Measurements from ENCODE around the gene PEX14. TPM values are rescaled to one million over a fixed set of nuclear protein-coding genes. Genes with fewer than 3 reads are reported as not detected.

Gene PEX14
- polyA plus RNA-seq, 3 donors: 2.2 to 8.8 (median 2.7) TPM

DNA sequence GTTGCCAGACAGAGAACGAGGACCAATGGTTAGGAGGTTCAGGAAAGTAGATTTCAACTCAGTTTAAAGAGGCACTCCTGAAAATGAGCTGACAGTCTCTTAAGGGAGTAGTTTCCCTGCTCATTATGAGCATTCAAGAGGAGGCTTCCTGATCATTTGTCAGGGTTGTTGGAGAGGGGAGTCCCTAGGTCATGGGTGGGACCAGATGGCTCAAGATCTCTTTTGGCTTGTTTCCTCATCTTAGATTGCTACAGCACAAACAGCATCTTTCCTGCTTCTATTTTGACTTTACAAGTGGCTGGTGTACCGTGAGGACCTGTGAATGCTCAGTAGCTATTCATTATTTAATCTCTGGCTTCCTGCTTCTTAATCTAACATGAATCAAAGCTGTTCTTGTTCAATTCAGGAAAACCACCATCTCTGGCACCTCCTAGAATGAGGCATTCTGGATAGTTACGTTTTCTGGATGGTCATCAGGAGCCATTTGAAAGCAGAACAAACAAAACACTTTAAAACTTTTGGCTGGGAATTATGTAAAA lies 47.6 kb downstream of the PEX14 start:
- H3K4me1 ChIP-seq (ENCODE audit: control insufficient read depth in 1 of 2, insufficient read depth in 2 of 2, low read length in 2 of 2): no peaks in the 10 kb centered on the region
- Mint-ChIP-seq H3K27me3 (ENCODE audit: low read depth in 3 of 3) (peaks cover 0 to 2% (median 2%) of the 10 kb centered on the region in 3 donors), H3K4me3 (no peak overlapping the region), H3K36me3 (peaks cover 15 to 44% of the 10 kb centered on the region in 2 donors), H3K27ac (no peak overlapping the region), H3K9me3 (no peaks in the 10 kb centered on the region), H3K4me1 (peaks cover 7% of the 10 kb centered on the region)
- peaks cover 29% of the 10 kb centered on the region for H4K20me1 ChIP-seq (ENCODE audit: insufficient read depth, low read length)
- WGBS (ENCODE audit: insufficient coverage): no CpG with 5 or more reads among the region's 3 CpGs
- H3K79me2 ChIP-seq (ENCODE audit: insufficient read depth, low read length): peaks cover 22% of the 10 kb centered on the region
- no peaks in the 10 kb centered on the region for H3K9me3 ChIP-seq (replicated peaks in 1 of 2; ENCODE audit: control insufficient read depth in 1 of 2, insufficient read depth in 1 of 2, low read length in 2 of 2)
- no peak for TF ChIP-seq CTCF (IDR thresholded peaks at IDR 0.05)
- H3K9ac ChIP-seq (ENCODE audit: insufficient read depth, low read length, poor library complexity, severe bottlenecking): no peak overlapping the region
- DNase-seq: no peak
- H3K36me3 ChIP-seq (replicated peaks in 1 of 2; ENCODE audit: control insufficient read depth in 1 of 2, insufficient read depth in 2 of 2, low read length in 2 of 2): peaks cover 0 to 19% of the 10 kb centered on the region in 2 donors
- H3K27ac ChIP-seq (ENCODE audit: low read depth in 1 of 2, low read length in 2 of 2): no peak overlapping the region
- no peak overlapping the region for H3K4me2 ChIP-seq (replicated peaks; ENCODE audit: extremely low read depth, low read length, poor library complexity, severe bottlenecking)
- intact Hi-C loops (cut with micrococcal nuclease): no loop called here
- no peaks in the 10 kb centered on the region for H3K27me3 ChIP-seq (ENCODE audit: control insufficient read depth in 2 of 2, insufficient read depth in 2 of 2, low read length in 2 of 2)
- no peak overlapping the region for H2AFZ ChIP-seq (ENCODE audit: insufficient read depth, low read depth, low read length, poor library complexity, severe bottlenecking)
- H3K4me3 ChIP-seq (replicated peaks in 1 of 3; ENCODE audit: low read depth in 2 of 3, low read length in 3 of 3): no peak overlapping the region

GRCh38 chr1:10525208-10525607 lies 50.5 kb downstream of the PEX14 start:
- Histone ChIP-seq H3K4me2 (replicated peaks; ENCODE audit: extremely low read depth, low read length, poor library complexity, severe bottlenecking) (no peak overlapping the region), H4K20me1 (ENCODE audit: insufficient read depth, low read length) (peaks cover 22% of the 10 kb centered on the region), H3K27ac (ENCODE audit: low read depth in 1 of 2, low read length in 2 of 2) (no peak overlapping the region), H3K9me3 (replicated peaks in 1 of 2; ENCODE audit: control insufficient read depth in 1 of 2, insufficient read depth in 1 of 2, low read length in 2 of 2) (no peaks in the 10 kb centered on the region), H3K4me1 (ENCODE audit: control insufficient read depth in 1 of 2, insufficient read depth in 2 of 2, low read length in 2 of 2) (peaks cover 0 to 3% of the 10 kb centered on the region in 2 donors), H3K27me3 (ENCODE audit: control insufficient read depth in 2 of 2, insufficient read depth in 2 of 2, low read length in 2 of 2) (peaks cover 0 to 4% of the 10 kb centered on the region in 2 donors), H3K9ac (ENCODE audit: insufficient read depth, low read length, poor library complexity, severe bottlenecking) (no peak overlapping the region), H3K36me3 (replicated peaks in 1 of 2; ENCODE audit: control insufficient read depth in 1 of 2, insufficient read depth in 2 of 2, low read length in 2 of 2) (peaks cover 0 to 26% of the 10 kb centered on the region in 2 donors), H3K79me2 (ENCODE audit: insufficient read depth, low read length) (no peaks in the 10 kb centered on the region), H2AFZ (ENCODE audit: insufficient read depth, low read depth, low read length, poor library complexity, severe bottlenecking) (no peak overlapping the region), H3K4me3 (replicated peaks in 1 of 3; ENCODE audit: low read depth in 2 of 3, low read length in 3 of 3) (no peak overlapping the region)
- TF ChIP-seq CTCF (IDR thresholded peaks at IDR 0.05): no peak
- no peak overlapping the region for H3K27ac Mint-ChIP-seq
- WGBS (ENCODE audit: insufficient coverage): 88% methylated on average over 3 of the region's 5 CpGs
- peaks cover 0 to 2% (median 0%) of the 10 kb centered on the region in 7 donors for H3K9me3 Mint-ChIP-seq
- peaks cover 25 to 51% of the 10 kb centered on the region in 2 donors for H3K36me3 Mint-ChIP-seq
- H3K4me1 Mint-ChIP-seq: peaks cover 18% of the 10 kb centered on the region
- no peak for DNase-seq
- no peak overlapping the region for H3K4me3 Mint-ChIP-seq
- intact Hi-C loops (cut with micrococcal nuclease): no loop called here
- peaks cover 2 to 9% (median 2%) of the 10 kb centered on the region in 3 donors for H3K27me3 Mint-ChIP-seq (ENCODE audit: low read depth in 3 of 3)

Measured in CD14-positive monocyte (primary cell).